Psoas muscle (tissue), 8 donors: ENCODE data around the gene WDFY1. TPM values are rescaled to one million over a fixed set of nuclear protein-coding genes. Genes with fewer than 3 reads are reported as not detected.

ENCODE experiments used
- ATAC-seq, 4 donors: fragments of 200-7000 bp; cut with Tn5 transposase; one replicate each; pipeline ENCODE4 v1.9.1; 2020; ENCODE audit warnings: moderate library complexity in 3 of 4, mild to moderate bottlenecking in 2 of 4
- DNase-seq, 2 donors: peaks; one replicate each; pipeline ENCODE4 v3.0.0-alpha.2; 2020
- H3K27ac ChIP-seq: fragments of 200-600 bp; one replicate; pipeline ENCODE4 v1.8.0; 2022
- H3K27me3 ChIP-seq, 3 donors: fragments of 200-600 bp in 1 of 3; one replicate each; pipeline versions ENCODE4 v1.6.1 to v1.8.0; 2013 to 2022; ENCODE audit warnings: low read length in 2 of 3, mild to moderate bottlenecking in 2 of 3, moderate library complexity in 1 of 3; ENCODE audit not compliant: insufficient read depth in 3 of 3
- H3K36me3 ChIP-seq, 2 donors: fragments of 200-600 bp in 1 of 2; one replicate each; pipeline versions ENCODE4 v1.6.1 to v1.8.0; 2013 to 2022; ENCODE audit warnings: low read depth in 1 of 2, mild to moderate bottlenecking in 1 of 2, moderate library complexity in 1 of 2; ENCODE audit not compliant: insufficient read depth in 1 of 2
- H3K4me1 ChIP-seq: fragments of 200-600 bp; one replicate; pipeline ENCODE4 v1.8.0; 2022
- H3K4me3 ChIP-seq: fragments of 200-600 bp; one replicate; pipeline ENCODE4 v1.8.0; 2022; ENCODE audit warnings: mild to moderate bottlenecking
- H3K9me3 ChIP-seq: fragments of 200-600 bp; one replicate; pipeline ENCODE4 v1.8.0; 2022
- WGBS, 3 donors: extraction: QIAGEN DNeasy Blood & Tissue Kit; methylation state at CpG; one replicate each; pipeline versions ENCODE4 v1.1.6 to v1.1.7; 2013; 5-methylcytosine and 5-hydroxymethylcytosine counted together
- intact Hi-C, 2 donors: fragments of 100-400 bp; cut with DNase I; formaldehyde crosslinking; loops; one replicate each; pipeline versions ENCODE4 v1.11.0 to v1.14.2; 2022
- polyA plus RNA-seq, 3 donors: library from polyadenylated mRNA; stranded (reverse); fragments of 200-250 nt; gene quantifications; one replicate each; pipeline ENCODE4 v1.2.3, GENCODE V29; 2013
- total RNA-seq, 4 donors: library from RNA; stranded (reverse); fragmentation: NEBNext Ultra II Directional in 2 of 4; extraction: Animal tissue kit (Norgen Biotek cat#: 25700) in 2 of 4; gene quantifications; one replicate each; pipeline versions ENCODE4 v1.2.1 to v1.2.4, GENCODE V29; 2021 to 2023
- TF ChIP-seq, protein P1 (sequence below): fragments of 200-600 bp; IDR thresholded peaks from one replicate; pipeline ENCODE4 v1.8.0; 2022; ENCODE audit warnings: antibody characterized with exemption
- donor health status: healthy with polysubstance abuse.
- donor health status: DM: no; HTN: no; CAD: no; lungs with moderate emphysema.
- donor health status: Bipolar disorder and iron deficiency.
- donor health status: healthy.
- donor health status: DM: yes; HTN: yes; CAD: no.
- donor health status: DM: no; HTN: no; CAD: no.
- donor health status: DM: no; HTN: no; CAD: no.
- donor health status: DM: yes; HTN: yes; CAD: no.

The WDFY1 gene
- total and polyA plus RNA-seq, 7 donors = 9.7 to 21.8 (median 14.2) TPM

DNA sequence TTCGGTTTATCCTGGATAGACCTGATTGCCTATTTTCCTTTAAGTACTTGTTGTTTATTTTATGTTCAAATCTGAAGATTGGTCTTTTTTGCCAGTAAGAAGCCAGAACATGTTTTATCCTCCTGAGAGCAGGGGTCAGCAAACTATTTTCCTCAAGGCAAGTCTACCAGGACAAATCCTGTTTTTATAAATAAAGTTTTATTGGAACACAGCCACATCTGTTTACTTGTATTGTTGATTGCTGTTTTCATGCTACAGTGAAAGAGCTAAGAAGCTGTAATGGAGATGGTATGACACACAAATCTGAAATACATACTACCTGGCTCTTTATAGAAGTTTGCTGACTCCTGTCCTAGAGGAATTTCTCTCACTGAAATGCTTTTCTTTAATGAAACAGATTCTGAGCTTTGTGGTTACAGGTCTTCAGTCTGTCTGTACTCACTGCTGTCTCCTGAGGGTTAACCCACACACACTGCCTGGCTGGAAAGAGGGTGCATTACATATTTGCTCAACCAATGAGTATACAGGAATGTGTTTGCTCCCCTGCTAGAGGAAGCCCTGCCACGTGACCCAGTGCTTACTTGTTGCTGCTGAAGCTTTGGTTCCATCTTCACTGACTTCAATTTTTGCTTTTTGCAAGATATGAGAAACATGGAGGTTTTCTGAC lies 34.7 kb upstream of the WDFY1 start:
- intact Hi-C loops = no loop called here
- Histone ChIP-seq H3K9me3 (no peaks in the 10 kb centered on the region), H3K4me3 (no peak overlapping the region), H3K4me1 (no peaks in the 10 kb centered on the region), H3K36me3 (peaks cover 0 to 18% of the 10 kb centered on the region in 2 donors), H3K27me3 (no peaks in the 10 kb centered on the region), H3K27ac (no peak overlapping the region)
- 65 to 69% (median 68%) methylated on average over 2 of the region's 2 CpGs for WGBS, 3 donors
- DNase-seq (no peak), ATAC-seq (no peak)
- TF ChIP-seq, protein P1, sequence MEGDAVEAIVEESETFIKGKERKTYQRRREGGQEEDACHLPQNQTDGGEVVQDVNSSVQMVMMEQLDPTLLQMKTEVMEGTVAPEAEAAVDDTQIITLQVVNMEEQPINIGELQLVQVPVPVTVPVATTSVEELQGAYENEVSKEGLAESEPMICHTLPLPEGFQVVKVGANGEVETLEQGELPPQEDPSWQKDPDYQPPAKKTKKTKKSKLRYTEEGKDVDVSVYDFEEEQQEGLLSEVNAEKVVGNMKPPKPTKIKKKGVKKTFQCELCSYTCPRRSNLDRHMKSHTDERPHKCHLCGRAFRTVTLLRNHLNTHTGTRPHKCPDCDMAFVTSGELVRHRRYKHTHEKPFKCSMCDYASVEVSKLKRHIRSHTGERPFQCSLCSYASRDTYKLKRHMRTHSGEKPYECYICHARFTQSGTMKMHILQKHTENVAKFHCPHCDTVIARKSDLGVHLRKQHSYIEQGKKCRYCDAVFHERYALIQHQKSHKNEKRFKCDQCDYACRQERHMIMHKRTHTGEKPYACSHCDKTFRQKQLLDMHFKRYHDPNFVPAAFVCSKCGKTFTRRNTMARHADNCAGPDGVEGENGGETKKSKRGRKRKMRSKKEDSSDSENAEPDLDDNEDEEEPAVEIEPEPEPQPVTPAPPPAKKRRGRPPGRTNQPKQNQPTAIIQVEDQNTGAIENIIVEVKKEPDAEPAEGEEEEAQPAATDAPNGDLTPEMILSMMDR = no peak

DNA sequence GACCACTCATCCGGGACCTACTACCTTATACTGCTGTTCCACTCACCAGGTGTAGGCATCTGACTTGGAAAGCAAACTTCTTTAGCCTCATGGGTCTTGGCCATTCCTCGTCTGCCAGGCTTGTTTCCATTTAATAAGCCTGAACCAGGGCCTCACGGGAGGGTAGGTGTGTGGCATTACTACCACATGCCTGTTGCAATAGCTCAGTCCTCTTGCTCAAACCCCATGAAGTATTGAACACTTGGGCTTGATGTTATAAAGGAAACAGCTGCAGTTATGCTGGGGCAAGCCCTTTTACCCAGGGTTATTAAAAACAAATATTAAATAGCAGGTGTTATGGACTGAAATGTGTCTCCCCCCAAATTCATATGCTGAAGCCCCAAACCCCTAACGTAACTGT lies 33.3 kb upstream of the WDFY1 start:
- H3K36me3 ChIP-seq = peaks cover 0 to 12% of the 10 kb centered on the region in 2 donors
- 74 to 83% (median 76%) methylated on average over 4 of the region's 4 CpGs for WGBS, 3 donors
- H3K27me3 ChIP-seq = no peaks in the 10 kb centered on the region
- DNase-seq = no peak
- TF ChIP-seq, protein P1 = no peak
- H3K9me3 ChIP-seq = no peaks in the 10 kb centered on the region
- ATAC-seq = no peak
- H3K27ac ChIP-seq = no peak overlapping the region
- intact Hi-C loops = no loop called here
- H3K4me3 ChIP-seq = no peak overlapping the region
- H3K4me1 ChIP-seq = no peaks in the 10 kb centered on the region

DNA sequence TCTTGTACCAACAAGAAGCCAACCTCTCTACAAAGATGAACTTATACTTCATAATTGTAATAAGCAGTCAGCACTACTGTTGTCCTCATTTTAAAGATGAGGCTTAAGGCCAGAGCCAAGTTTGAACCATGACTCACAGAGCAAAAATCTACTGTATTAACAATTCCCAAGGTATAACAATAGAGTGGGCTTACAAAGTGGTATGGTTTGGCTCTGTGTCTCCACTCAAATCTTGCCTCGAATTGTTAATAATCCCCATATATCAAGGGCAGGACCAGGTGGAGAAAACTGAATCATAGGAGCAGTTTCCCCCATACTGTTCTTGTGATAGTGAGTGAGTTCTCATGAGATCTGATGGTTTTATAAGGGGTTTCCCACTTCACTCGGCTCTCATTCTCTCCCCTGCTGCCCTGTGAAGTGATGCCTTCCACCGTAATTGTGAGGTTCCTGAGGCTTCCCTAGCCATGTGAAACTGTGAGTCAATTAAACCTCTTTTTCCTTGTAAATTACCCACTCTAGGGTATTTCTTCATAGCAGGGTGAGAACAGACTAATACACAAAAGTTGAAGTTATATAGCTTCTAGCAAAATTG lies 31.6 kb upstream of the WDFY1 start:
- Histone ChIP-seq H3K4me3 (no peak overlapping the region), H3K27ac (no peak overlapping the region), H3K4me1 (no peaks in the 10 kb centered on the region), H3K9me3 (no peaks in the 10 kb centered on the region), H3K27me3 (no peaks in the 10 kb centered on the region), H3K36me3 (peaks cover 0 to 12% of the 10 kb centered on the region in 2 donors)
- intact Hi-C loops = no loop called here
- ATAC-seq (no peak), DNase-seq (no peak)
- TF ChIP-seq, protein P1 = no peak
- 49 to 56% (median 53%) methylated on average over 3 of the region's 3 CpGs for WGBS, 3 donors

- H3K9me3 ChIP-seq = no peaks in the 10 kb centered on the region
- no peaks in the 10 kb centered on the region for H3K27me3 ChIP-seq
- 93 to 97% (median 95%) methylated on average over 3 of the region's 3 CpGs for WGBS, 3 donors
- no peak overlapping the region for H3K27ac ChIP-seq
- no peak for DNase-seq
- H3K4me3 ChIP-seq = no peak overlapping the region
- H3K36me3 ChIP-seq = no peaks in the 10 kb centered on the region
- intact Hi-C loops = loop anchor here (2.0 to 5.0 kb wide), 3 partner anchors 309 to 394 kb away; no protein-coding TSS in a partner anchor
- ATAC-seq = no peak
- TF ChIP-seq, protein P1 = no peak
- H3K4me1 ChIP-seq = no peaks in the 10 kb centered on the region
Observed at GRCh38 chr2:223973606-223974005, 28.5 kb upstream of the WDFY1 start.
